ENCODE measurements around the gene RABGAP1.

Gene RABGAP1

DNA sequence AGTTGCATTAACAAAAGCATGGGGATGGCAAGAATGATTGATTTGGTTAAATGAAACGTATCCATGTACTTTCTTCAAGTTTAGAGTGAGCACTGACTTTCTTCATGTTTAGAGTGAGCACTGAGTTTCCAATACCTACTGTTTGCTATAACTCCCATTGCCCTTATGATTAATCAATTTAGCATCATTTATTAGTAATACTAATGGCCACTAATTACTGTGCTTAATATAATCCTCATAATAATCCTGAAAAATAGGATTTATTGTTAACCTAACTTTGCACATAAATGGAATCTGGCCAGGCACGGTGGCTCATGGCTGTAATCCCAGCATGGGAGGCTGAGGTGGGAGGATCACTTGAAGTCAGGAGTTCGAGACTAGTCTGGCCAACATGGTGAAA, 70.6 kb downstream of the RABGAP1 start:
- DNase-seq, result no peak

DNA sequence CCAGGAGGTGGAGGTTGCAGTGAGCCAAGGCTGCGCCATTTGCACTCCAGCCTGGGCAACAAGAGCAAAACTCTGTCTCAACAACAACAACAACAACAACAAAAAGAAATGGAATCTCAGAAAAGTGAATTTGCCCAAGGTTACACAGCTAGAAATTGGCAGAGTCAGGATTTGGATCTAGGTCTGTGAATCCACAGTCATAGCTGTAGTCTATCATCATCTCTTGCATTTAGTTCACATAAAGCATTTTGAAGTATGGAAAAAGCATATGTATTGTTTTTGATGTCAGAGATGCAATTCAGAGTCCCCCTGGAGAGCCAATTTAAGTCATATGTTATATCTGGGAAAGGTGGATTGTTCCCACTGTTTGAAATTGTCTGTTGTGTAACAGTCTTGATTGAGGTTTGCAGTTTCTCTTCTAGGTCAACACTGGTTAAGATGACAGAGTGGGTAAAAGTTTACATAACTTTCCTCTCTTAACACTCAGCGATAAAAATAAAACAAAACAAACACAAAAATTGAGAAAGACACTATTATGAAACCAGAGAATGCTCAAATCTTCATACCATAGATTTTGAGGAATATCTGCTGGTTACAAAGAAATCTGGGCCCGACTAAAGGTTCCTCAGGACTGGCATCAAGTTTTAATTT, 71.2 kb downstream of the RABGAP1 start:
- DNase-seq, result no peak

DNA sequence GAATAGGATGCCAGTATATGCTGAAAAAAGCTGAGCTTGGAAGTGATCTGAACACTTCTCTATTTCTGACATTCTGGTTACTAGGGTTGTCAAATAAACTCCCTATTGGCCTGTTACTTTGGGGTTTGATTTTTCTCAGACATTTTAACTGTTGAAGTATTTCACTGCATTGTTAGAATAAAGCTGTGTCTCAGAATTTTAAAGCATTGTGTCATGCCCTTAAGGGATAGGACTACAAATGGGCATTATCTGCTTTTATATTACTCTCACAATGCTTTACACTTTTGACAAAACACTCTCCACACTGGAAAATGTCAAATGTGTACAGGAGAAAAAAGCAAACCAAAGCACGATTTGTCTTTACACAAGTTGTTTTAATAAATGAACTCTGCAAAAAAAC, 75.8 kb downstream of the RABGAP1 start:
- no peak for DNase-seq

DNA sequence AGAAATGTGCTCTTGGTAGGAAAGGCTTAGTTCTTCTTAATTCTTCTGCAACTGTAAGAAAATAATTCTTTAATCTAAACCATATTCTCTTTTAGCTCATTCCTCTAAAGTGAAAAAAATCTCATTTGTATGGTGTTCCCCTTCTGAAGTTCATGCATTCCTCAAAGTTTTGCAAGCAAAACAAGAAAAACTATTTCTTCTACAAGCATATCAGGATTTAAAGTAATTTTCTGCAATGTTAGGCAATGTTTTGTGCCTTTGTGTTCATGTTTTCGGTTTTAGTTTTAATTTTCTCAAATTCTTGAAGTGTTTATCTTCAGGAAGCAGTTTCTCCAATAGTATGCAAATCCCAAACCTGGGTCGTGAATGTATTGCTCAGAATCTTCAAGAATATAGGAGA, 80.0 kb downstream of the RABGAP1 start:
- DNase-seq, result no peak

DNA sequence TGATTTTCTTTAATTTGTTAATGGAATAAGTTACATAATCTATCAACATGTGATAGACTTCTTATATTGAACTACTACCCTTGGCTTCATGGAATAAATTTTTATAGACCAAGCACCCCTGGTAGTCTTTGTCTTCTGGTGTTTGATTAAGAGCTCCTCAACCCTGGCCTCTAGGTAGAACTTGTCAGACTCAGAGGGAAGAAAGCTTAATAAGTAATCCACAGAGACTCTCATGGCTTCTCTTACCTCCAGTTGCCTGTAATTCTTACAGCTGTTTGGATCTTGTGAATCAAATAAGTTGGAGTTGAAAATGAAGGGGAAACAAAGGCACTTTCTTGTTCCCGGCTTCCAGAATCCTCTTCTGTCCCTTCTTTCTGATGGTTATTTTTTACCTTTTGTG, 85.6 kb downstream of the RABGAP1 start:
- DNase-seq, result no peak

DNA sequence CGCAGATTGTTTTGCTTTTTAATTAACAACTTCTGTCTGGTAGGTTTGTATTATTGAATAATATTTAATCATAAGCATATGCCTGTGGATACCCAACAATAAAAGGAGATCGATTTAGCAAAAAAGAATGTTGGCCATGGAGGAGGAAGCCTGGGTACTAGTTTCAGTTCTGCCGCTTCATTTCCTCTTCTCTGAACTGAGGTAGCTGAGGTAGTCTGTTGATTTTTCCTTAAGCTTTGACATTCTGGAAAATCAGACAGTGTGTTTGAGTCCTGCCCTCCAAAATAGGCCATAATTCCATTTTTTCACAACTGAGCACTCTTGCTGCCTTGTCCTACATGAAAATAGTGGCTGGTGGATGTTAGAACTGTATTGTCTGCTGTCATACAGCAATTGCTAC, 86.7 kb downstream of the RABGAP1 start:
- DNase-seq, result no peak

DNA sequence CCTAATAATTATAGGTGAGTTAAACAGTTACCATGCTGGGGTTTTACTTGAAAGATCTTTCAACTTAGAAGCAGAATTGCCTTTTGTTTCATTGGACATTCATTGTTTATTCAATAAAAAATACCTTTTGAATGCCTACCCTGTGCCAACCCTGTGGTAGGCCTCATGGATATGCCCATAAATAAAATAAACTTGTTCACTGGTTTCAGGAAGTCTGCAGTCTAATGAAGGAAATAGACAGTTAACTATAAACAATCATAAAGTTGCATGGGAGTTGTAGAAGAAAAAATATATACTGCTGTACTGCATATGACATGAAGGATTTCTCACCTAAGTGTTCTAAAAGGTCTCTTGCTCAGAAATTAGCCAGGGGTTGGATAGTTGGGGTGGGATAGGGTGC, 87.3 kb downstream of the RABGAP1 start:
- no peak for DNase-seq

DNA sequence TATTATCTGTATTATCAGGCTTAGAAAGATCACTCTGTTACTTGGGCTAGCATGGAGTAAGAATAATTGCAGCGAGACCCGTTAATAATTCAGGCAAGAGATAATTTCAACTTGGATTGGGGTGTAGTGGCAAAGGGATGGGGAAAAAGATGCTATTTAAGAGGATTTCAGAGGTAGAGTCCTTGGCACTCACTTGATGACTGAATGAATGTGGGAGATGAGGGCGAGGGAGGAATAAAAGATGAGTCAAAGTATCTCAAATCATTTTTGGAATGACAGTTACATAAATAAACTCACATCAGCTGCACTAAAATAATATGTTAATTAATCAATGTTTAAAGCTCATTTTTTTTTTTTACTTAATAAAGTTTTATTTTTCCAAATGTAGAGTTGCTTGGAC, 88.2 kb downstream of the RABGAP1 start:
- DNase-seq, result no peak

DNA sequence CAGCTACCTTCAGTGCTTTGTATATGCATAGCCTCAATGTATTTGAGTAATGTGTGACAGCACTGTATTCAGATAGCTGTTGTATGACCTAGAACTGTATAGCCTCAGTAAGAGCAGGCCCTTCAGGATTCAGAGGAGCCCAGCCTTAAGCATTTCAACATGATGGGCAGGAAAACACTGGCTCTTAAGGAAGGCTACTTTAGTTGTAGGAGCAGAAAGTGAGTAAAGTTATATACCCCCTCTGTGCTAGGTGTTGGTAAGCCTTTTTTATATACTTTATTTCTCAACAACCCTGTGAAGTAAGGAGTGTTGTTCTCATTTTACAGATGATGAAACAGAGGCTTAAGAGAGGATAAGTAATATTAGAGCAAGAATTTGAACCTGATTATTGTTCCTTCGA, 91.1 kb downstream of the RABGAP1 start:
- DNase-seq, result no peak

DNA sequence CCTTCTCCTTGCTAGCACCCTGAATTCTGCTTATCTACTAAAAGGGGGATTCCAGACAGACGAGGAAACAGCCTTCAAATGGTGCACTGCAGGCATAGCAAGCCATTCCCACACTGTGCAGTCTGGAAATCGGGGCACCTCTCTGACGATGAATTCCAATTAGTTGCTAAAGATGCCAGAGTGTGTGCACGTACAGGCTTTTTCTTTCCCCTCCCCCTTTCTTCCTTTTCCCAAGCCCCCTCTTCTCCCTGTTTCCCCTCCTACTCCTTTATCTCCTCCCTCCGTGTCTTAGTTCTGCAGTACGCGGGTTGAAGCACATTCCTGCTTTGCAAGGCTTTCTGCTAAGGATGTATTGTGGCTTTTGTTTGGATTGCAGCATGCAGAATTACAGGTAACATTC, 92.5 kb downstream of the RABGAP1 start, which contains the start of gene GPR21:
TSS of gene GPR21 (plus strand) at position 316 of the 400 bp plus-strand sequence. CDS start 900 bp downstream, outside the sequence.
- no peak for DNase-seq

DNA sequence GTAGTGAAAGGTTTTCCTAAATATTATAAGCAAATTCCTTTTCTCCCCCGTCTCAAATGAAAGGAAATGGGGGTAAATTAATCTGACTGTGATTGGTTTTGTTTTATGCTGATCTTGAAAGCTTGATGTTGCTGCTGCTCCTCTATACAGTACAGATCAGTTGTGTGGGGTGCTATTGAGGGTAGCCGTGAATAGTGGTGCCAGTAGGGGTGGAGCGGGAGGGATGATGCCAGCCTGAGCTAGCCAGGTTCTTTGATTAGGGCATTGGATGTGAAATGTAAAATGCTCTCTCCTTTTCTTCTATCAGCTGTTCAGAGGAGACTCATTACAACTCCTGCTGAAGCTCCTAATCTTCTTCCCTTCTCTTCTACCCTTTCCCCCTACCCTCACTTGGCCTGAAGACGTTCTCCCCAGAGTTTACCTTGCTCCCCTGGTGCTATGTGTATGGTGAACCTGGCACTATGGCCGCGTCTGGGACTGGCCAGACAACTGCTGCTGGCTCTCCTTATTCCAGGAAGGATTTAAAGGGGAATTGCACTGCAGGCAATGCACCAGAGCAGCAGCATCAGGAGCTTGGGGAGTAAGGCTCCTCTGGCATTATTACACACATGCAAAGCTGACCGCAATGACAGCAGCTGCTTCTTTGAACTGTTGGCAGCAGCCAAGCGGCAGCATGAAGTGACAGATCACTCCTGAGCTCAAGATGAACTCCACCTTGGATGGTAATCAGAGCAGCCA, 93.2 kb downstream of the RABGAP1 start:
- DNase-seq, result no peak

DNA sequence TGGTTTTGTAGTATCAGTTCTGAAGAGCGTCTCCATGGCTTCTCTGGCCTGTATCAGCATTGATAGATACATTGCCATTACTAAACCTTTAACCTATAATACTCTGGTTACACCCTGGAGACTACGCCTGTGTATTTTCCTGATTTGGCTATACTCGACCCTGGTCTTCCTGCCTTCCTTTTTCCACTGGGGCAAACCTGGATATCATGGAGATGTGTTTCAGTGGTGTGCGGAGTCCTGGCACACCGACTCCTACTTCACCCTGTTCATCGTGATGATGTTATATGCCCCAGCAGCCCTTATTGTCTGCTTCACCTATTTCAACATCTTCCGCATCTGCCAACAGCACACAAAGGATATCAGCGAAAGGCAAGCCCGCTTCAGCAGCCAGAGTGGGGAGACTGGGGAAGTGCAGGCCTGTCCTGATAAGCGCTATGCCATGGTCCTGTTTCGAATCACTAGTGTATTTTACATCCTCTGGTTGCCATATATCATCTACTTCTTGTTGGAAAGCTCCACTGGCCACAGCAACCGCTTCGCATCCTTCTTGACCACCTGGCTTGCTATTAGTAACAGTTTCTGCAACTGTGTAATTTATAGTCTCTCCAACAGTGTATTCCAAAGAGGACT, 94.2 kb downstream of the RABGAP1 start:
- no peak for DNase-seq

DNA sequence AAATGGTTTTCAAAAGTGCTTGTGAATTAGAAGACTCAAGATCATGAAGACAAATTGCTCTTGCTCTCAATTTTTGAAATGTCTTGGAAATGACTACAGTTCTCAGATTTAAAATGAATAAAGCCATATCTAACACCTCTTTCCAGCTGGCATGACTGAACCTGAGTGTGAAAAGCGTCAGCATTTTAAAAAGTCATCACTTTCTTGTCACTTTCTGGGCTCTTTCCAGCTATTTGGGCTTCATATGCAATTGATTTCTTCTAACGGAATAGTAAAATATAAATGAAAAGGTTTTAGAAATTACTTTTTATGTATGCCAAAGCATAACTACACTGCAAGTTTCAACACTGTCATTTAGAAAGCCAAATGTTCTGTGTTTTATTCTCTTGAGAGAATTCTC, 95.0 kb downstream of the RABGAP1 start:
- DNase-seq, result no peak

DNA sequence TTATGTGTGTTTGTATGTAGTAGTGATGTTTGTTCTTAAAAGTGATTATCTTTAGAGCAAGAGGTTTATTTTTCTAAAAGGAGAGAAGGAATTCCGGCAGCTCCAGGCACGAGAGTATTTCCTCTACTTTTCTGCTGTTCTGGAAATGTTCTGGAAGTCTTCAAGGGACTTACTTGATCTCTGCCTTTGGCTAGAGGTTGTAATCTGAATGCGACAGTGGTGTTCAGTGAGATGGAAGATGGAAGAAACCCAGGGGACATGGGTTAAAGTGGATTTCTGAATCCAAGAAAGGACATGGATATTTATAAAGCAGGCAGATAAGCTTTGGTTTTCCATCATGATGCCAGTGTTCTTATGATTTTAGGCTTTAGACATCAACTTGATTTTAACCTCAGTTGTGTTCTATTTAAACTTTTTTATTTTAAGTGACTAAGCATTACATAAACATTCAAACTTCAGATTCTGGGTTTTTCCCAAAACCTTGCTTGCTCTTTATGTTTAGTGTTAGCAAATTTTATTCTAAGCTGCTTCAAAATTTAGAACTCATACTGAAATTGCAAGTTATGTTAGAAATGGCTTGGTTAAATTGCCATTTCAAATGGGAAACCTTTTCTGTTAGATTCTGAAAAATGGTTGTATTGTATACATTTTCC, 96.2 kb downstream of the RABGAP1 start:
- no peak for DNase-seq

DNA sequence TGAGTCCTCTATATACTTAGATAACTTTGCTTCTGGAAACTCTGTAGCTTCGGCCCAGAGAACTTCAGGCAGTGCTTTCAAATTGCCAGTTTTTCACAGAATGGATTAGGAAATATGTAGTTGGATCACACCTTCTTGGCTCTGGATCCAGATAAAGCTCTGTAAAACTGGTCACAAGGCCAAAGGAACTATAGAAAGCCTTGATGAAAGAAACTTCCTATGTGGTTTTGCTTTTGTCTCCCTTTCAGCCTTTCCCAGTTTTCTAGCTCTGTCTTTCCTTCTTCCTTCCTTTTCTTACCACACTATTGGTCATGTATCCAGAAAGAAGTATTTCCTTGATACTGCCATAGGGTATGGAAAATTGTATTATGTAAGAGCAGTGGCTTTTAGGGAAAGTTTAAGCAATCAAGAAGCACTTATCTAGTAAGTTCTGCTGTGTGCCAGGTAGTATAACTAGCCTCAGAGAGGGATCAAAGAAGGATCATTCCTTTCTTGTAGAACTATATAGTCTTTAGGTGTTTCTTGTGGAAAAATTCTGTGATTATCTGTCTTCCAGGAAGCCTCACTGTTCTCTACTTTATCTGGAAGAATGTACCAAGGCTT, 98.9 kb downstream of the RABGAP1 start:
- no peak for DNase-seq

DNA sequence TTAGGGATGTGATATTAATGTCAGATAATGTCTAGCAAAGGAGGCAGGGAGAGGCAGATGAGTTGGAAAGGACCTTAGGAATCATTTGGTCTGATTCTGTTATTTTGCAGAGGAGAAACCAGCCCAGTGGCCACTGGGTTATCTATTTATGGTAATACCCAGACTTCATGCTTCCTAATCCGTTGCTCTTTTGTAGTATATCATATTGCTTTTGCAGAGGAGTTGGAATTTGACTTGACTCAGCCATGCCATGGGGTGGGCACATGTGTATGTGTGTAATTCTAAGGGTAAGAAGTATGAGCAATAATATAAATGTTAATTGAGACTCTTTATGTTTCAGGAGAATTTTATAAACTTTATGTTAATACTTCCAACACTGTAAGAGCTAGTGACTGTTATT, 100.0 kb downstream of the RABGAP1 start:
- DNase-seq, result no peak

DNA sequence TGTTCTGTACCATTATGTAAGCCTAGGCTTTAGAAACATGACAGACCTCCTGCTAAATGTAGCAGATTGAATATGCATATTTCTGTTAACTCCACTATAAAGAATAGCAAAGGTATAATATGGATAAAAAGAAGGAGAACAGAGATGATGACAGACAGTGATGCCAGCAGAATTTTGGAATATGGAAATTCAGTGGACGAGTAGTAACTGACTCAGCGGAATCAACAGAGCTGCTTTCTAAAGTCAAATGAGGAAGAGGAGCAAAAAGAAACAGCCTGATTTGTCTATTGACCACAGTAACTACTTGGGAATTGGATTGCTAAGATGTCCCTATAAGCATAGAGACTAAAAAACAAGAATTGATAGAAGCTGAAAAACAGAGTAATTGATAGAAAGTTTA, 100.7 kb downstream of the RABGAP1 start:
- no peak for DNase-seq

DNA sequence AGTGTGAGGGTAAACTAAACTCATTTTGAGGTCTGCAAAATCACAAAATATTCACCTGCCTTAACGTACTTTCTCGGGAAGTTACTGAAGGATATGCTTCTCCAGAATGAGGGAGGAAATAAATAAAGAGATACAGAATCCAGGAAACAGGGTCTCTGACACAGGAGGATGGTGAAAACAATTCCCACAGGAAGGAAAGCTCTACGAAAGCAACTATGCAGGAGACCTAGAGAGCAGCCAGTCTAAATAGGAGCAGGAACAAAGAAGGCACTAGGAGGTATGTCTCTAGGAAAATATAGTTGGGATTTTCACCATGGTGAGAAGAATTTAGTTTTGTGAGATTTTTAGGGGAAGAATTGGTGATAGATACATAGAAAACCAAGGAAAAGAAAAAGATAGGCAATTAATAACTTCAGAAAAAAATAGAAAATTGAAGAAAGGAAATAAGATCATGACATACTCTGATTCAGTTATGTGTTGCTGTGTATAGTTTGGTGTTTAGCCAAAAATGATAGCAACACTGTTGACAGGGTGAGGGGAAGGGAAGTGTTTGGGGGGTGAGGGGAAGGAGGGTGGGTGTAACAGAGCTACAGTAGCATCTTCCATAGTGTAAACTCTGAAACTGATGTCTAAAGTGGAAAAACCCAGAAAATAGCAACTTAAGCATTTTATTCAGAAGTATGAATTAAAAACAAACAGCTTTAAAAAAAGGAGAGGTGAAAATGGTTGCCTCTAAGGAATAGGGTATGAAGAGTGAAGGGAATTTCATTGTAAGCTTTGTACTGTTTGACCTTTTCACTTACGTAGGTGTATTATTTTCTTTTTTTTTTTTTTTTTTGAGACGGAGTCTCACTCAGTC, 102.5 kb downstream of the RABGAP1 start:
- DNase-seq, result no peak

DNA sequence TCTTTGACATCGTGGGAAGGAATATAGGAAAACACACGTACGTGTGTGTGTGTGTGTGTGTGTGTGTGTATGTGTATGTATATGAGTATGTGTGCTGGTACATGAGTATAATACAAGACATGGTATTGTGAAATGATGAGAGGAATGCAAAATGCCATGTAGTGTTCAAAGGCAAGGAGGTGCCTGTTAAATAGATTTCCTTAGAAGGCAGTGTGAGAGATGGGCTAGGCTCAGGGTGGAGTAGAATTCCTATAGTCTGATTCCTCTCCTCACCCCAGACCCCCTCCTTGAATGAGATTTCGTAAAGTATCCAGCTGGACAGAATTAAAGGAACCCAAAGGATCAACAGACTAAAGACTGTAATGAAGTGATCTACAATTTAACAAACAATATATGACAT, 103.8 kb downstream of the RABGAP1 start:
- DNase-seq, result no peak

DNA sequence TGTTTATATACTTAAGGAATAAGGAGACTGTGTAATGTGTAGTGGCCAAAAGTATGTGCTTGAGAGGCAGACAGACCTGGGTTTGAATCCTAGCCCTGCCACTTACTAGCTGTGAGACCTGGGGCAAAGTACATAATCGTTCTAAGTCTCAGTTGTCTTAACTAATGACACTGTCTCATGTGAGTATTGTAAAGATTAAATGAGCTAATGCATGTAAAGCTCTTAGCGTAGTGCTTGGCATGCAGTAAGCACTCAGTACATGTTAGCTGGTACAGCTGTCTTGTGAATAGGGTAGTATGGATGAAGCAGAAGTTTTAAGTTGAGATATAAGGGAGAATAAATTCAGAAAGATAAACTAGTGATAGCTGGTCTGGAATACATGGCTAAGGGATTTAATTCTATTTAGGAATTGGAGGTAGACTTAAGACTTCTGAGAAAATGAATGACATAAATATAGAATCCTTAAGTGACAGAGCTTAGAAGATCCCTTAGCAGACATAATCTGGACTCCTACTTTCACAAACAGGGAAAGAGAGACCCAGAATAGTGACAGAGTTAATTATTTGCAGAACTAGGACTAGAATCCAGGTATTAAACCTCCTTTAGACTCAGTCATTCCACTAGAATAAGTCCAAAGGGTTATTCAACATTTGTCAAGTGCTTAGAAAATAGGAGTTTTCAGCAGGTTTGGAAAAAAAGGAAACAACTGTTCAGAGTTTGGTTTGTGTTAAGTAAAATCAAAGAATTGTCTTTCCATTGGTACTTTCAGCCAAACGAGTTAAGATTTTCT, 105.8 kb downstream of the RABGAP1 start:
- no peak for DNase-seq

DNA sequence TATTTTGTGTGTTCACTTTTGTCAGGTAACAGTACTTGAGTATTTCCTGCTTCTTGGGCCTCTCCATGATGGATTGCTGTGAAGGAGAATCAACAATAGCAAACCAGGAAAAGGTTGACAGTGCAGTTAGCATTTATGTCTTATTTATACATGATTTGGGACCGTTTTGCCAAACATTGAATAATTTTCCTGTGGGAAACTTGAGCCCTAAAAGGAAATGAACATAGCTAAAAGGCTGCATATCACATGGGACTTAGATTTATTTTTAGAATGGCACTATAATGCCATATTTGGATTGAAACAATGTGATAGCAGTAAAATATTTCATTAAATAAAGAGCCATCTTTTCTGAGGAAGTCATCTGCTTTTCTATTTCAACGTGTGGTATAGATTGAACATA, 107.9 kb downstream of the RABGAP1 start:
- no peak for DNase-seq
